Adipose tissue (tissue), 3 donors: Measurements from ENCODE around the gene PAX3. TPM values are rescaled to one million over a fixed set of nuclear protein-coding genes. Genes with fewer than 3 reads are reported as not detected.

ENCODE experiments used
- H3K27ac ChIP-seq: one replicate; pipeline ENCODE4 v1.5.1; 2013; ENCODE audit warnings: low read depth, low read length
- WGBS, 3 donors: extraction: QIAGEN DNeasy Blood & Tissue Kit; methylation state at CpG; one replicate each; pipeline ENCODE4 v1.1.7; 2013; 5-methylcytosine and 5-hydroxymethylcytosine counted together
- polyA plus RNA-seq, 3 donors: library from polyadenylated mRNA; stranded (reverse); fragments of 200-250 nt; gene quantifications; one replicate each; pipeline ENCODE4 v1.2.3, GENCODE V29; 2013
- donor health status: healthy with polysubstance abuse.
- donor health status: Bipolar disorder and iron deficiency.
- donor health status: healthy.

Gene PAX3
- under 1 TPM in 1 of 3 donors, not detected in 2; 0.02 TPM for polyA plus RNA-seq

DNA sequence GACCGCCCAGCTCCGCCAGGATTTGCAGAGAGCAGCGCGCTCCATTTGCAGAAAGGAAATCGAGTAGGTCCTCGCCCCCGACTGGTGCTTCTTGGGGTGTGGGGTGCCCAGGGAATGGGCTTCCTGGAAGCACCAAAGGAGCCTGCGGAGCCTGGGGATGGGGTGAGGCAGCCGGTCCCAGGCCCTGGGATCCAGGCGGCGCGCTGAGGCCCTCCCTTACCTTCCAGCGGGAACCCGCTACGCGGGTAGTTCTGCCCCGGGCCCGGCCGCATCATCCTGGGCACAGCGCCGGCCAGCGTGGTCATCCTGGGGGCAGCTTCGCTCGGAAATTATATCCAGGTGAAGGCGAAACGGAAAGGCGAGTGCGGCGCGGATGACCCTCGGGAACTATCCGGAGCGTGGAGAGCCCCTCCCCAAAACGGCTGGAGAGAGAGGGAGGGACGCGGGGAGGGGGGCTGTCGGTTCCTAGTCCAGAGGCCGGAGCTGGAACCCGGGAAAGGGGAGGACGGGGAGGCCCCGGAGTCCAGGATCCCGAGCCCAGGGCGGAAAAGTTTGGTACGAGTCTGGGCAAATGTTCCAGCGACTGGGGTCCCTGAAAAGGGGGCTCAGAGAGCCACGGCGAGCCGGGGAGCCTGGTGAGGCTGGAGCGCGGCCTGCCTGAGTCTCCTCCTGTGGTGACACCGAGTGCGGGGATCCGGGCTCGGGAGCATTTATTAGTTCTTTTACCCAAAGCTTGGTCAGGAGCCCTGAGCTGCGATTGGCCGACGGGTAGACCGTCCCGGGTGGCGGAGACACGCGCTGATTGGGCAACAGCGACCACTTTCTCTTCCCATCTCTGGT, at the start of gene PAX3:
Gene PAX3 (minus strand): TSS at position 688 of the 840 bp plus-strand sequence. CDS start 383 bp downstream, at position 305.
- H3K27ac ChIP-seq, result no peak within 1 kb of the TSS
- 3 to 5% (median 5%) methylated on average over 63 of the region's 63 CpGs for WGBS, 3 donors

DNA sequence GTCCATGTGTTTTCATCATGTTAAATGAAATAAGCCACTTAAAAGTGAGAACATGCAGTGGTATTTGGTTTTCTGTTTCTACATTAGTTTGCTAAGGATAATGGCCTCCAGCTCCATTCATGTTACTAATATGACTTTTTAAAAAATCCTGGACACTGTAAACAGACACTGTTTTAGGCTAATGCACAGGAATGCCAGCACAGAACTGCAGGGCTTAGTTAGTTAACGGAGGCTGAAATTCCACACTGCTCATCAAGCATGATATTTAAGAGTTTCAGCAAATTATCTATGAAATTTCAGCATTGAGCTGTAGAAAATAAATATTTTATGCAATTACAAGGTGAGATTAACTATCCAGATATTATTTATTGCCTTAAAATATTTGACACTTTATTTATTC, 42.5 kb upstream of the PAX3 start:
- H3K27ac ChIP-seq, result no peak overlapping the region
- 74 to 92% (median 81%) methylated on average over 1 of the region's 1 CpG for WGBS, 3 donors

DNA sequence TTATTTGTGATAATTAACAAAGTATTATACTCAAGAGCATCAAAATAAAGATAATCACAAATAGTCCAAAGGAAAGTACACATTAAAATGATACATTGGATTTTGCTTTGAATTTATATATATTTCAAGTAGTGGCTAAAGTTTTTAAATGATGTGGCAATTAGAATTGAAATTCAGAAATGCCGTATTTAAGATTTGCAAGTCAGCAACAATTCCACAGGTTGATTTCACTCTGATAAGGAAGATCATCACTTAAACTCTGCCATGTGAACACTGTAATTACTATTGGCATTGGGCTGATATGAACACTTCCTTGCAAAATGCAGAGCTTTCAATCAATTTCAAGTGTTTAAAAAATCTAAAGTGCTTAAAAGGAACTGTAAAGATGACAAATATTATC, 39.6 kb upstream of the PAX3 start:
- WGBS, 3 donors, result 80 to 97% (median 90%) methylated on average over 1 of the region's 1 CpG
- no peak overlapping the region for H3K27ac ChIP-seq

DNA sequence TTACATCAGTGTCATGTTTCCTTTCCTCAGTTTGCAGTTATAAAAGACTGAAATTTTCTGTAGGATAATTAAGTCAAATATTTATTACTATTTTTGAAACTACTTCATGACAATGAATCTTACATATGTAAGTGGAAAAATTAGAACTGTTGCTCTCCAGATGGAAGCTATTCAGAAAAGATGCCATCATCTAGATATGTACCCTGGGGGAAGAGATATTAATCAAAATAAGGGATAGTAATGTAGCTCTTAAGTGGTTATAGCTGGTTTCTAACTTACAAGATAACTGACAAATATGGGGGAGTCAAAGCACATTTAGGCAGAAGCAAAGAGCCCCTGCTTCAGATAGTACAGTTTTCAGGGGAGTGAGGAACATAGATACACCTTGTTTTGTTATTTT, 38.1 kb upstream of the PAX3 start:
- H3K27ac ChIP-seq, result no peak overlapping the region

DNA sequence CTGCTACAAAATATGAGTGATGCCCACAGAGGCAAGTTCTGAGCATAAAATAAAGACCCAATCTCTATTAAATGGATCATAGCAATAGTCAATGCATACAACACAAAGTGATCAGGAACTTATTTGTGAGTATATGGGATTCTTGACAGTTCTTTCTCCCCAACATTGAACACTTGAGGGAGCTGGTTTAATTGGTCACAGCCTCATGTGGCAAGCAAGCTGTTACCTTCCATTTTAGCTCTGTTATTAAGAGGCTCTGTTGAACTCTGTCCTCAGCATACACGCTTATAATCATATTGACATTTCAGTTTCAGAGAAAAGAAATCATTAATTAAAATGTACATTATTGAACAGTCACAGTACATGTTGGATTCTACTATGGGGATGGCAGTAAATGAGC, 37.6 kb upstream of the PAX3 start:
- no peak overlapping the region for H3K27ac ChIP-seq
- 38 to 85% (median 79%) methylated on average over 1 of the region's 1 CpG for WGBS, 3 donors

DNA sequence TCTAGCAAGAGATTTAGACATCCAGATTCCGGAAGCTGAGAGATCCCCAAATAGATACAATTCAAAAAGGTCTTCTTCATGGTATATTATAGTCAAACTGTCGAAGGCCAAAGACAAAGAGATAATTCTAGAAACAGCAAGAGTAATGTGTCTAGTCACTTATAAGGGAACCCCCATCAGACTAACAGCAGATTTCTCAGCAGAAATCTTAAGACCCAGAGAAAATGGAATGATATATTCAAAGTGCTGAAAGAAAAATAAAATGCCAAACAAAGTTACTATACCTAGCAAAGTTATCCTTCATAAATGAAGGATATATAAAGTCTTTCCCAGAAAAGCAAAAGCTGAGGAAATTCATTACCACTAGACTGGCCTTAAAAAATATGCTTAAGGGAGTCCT, 36.1 kb upstream of the PAX3 start:
- WGBS, 3 donors, result 87 to 98% (median 97%) methylated on average over 2 of the region's 2 CpGs
- H3K27ac ChIP-seq, result no peak overlapping the region

DNA sequence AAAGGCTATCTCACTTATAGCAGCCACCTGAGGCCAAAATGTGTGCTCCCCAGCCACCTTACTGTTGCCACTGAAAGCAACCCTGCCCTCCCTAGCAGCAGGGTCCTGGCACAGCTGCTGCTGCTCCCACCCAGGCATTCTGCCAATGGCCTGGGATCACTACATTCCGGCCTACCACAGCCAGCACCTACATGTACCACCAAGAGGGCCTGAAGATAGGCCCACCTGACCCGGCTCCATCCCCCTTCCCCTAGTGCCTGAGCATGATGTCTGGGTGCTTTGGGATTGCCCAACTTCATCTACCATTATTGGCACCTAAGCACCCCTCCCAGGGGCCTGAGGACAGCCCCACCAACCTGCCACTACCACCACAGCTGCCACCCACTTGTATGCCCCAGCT, 34.6 kb upstream of the PAX3 start:
- H3K27ac ChIP-seq, result no peak overlapping the region
- 72 to 96% (median 92%) methylated on average over 2 of the region's 2 CpGs for WGBS, 3 donors

DNA sequence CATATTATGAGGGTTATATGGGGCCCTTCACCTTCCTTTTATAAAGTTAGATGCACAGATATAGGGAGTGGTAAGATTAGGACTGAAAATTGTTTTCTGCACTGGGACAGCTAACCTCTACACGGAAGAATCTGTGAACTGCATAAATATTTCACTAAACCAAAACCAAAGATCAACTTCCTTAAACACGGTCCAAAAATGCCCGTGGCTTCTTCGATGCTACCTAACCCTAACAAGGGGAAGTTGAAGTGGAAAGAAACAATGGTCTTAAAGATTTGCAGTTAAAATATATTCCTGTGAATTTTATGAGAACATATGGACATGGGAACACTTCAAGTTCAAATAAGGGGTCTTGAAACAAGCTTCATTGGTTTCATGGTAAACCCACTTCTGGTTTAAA, 33.3 kb upstream of the PAX3 start:
- no peak overlapping the region for H3K27ac ChIP-seq
- 51 to 83% (median 54%) methylated on average over 4 of the region's 4 CpGs for WGBS, 3 donors

DNA sequence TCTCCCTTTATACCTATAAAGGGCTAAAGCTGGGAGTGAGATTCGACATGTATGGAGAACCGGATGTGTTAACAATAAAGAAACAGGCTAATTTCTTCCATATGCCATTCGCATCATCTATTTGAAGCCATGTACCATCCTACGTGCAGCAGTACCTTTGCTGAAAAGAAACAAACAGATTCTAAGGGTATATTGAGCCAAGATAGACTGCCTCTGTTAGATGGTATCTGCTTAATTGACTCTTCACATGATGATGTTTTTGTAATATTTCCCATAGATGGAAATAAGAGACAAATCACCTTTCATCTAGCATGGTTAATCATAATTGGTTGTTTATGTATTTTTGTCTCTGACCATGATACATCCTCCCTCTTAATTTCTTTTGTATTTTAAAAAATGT, 32.1 kb upstream of the PAX3 start:
- no peak overlapping the region for H3K27ac ChIP-seq
- 66 to 90% (median 89%) methylated on average over 4 of the region's 4 CpGs for WGBS, 3 donors

DNA sequence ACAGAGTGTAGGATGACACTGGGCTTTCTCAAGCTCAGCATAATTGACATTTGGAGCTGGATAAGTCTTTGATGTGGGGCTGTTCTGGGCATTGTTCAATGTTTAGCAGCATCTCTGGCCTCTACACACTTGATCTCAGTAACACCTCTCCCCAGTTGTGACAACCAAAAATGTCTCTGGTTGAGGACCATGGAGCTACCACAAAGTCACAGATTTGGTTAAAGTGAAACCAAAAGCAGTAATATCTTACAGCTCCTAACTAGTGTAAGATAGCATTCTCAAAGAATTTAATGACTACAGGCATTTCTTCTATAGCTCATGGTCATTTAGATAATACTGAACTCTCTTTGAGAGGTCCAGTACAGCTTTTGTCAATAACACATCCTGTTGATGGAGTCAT, 23.4 kb upstream of the PAX3 start:
- no peak overlapping the region for H3K27ac ChIP-seq

DNA sequence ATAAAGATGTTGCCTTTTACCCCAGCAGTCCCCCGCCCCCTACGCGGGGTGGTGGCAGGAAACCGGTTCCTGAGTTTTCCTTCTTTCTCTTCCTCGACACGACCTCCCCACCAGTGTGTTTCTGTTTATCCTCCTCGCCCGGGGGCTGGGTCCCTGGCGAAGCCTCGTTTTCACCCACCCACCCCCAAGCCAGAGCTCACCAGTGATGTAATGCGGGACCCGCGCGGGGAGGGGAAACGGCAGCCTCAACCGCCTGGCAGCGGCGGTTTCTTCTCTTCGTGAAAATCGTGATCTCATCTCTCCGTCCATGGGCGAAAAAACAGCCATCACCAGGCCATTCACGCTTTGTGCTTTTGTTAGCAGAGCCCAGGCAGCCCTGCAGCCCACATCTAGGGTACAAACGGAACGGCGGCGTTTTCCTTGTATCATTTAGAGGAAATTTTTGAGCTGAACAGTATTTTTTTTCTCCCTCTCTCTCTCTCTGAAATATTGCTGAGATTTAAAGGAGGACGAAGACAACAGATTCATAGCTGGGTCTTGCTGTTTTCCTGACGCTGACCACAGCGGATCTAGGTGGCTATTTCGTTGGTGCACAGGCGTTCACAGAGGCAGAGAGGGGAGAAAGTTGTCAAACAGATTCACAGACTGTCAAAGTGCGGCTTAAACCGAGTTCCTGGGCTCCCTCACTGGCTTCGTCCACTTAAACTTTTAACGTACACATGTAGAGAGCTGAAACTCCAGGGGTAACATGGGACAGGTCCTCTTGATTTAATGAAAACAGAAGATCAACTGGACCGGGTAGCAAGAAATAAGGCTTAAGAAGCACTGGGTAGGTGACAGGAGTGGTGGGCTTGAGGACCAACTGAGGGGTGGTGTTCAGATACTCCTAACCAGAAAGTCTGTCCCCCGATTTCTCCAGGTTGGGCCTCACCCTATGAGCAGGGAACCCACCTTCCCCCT, 21.9 kb upstream of the PAX3 start:
- 14 to 22% (median 21%) methylated on average over 38 of the region's 38 CpGs for WGBS, 3 donors
- no peak overlapping the region for H3K27ac ChIP-seq

DNA sequence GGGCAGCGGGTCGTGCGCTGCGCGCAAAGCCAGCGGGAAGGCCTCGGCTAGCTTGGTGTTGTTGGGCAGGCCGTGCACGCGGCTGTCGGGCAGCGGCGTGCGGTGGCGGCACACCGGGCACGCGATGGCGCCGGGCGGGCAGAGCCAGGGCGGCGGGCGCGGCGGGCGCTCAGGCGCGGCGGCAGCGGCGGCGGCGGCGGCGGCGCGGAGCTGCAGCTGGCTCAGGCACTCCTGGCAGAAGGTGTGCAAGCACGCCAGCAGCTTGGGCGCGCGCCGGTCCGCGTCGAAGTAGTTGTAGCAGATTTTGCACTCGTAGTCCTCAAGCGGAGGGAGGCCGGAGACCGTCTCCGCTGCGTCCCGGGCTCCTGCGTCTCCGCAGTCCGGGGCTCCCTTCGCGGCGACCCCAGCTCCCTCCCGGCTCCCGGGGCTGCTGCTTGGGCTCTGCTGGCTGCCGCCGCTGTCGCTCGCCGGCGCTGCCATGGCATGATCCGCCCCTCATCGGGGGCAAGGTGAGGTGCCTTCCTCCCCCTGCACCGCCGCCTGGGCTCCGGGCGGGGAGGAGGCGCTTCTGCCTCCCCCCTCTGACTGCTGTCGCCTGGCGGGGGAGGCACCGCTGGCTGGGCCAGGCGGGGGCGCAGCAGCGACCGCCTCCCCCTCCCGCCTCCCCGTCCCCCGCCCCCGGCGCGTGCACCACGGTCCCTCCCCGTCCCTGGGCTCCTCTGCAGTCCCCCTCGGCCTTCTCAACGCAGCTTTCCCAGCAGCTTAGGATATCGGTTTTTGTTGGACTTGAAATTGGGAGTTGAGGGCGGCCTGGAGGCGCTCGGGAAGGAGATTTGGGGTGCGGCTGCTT, 21.0 kb upstream of the PAX3 start:
- H3K27ac ChIP-seq, result no peak overlapping the region
- WGBS, 3 donors, result 1% methylated on average over 35 to 96 of the region's 96 CpGs

DNA sequence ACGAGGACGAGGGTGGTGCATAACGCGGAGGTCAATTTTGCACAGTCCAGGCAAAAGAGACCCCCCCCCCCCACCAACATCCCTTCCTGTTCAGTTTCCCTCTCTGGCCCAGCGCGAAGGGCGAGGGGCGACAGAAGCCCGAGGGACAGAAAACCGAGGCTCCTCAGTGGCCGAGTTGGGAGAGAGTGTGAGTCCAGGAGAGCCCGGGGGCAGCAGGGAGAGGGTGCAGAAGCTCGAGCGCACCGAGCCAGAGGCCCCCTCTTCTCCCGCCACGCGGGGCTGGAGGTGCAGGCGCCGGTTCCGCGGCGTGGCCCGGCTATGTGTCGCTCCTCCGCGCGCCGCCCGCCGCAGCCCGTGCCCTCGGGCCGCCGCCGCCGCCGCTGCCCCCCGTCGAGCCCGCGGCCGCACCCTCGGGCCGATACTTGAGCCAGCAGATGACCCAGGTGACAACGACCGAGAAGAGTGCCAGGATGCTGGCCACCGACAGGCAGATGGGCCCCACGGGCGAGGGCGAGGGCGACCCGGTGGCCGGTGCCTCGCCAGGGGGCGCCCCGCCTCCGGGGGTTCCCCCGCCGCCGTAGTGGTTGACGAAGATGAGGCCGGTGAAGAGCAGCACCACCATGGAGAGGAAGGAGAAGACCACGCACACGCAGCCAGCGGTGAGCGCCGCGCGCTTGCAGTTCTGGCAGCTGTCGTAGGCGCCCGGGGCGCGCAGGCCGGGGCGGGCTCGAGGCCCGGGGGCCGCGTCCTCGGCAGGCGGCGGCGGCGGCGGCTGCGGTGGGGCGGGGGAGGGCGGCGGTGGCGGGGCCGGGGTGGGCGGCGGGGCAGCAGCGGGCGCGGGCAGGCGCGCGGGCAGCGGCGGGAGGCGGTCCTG, 20.2 kb upstream of the PAX3 start:
- 1 to 2% (median 1%) methylated on average over 53 to 103 of the region's 104 CpGs for WGBS, 3 donors
- H3K27ac ChIP-seq, result no peak overlapping the region

DNA sequence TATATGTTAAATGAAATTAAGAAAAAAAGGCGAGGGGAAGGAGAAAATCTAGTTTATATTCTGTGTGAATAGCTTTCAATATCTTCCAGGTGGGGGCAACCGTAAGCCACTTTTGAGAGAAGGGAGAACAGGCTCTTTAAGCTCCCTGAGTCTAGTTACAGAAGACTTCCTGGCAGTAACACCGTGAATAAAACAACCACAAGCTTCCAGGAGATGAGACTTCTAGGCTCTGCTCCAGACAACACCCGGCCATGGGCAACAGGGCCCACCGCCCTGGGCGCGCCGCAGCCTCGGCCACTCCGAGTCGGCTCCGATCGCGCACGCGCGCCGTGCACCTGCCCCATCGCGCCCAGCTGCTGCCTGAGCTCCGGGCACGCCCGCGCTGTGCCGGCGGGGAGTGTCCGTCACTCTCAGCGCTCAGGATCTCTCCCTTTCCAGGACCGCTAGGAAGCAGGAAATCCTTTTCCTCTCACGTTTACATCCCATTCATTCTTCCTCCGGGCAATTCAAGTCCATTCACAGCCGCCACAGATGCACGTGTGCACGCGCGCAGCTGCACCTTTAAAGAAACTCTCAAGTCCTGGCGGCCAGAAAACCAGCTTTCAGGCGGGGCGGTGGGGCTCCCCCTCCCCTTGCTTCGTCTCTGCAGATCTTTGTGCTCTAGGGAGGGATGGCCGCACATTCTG, 19.4 kb upstream of the PAX3 start:
- WGBS, 3 donors, result 0 to 1% (median 1%) methylated on average over 41 of the region's 41 CpGs
- no peak overlapping the region for H3K27ac ChIP-seq

DNA sequence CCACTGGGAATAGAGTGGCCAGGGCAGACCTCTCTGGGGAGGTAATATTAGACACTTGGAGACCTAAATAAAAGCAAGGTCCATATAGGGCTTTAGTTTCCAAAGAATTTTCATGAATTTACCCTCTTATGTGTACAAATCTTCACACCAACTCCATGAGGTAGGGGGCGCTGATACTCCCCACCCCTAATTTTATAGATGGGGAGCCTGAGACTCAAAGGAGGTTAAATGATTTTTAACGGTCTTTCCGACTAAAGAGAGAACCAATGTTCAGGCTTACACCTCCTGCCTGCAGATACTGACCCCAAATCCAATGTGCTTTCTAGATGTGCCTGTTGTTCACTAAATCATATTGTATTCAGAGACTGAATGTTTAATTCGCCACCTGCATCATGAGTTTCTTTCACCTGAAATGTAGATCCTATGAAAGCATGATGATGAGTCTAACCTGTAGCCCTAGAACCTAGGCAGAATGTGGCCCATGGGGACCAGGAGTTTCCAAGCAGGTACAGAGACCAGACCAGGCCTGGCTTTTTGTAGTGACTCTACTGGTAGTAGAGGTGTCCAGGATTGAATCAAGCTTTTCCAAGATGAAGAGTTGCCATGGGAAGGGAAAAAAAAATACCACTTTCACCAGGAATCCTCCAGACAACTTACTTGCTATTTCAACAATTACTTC, 16.8 kb upstream of the PAX3 start:
- whole genome bisulfite sequencing, 3 donors, result 26 to 54% (median 32%) methylated on average over 4 of the region's 4 CpGs
- no peak overlapping the region for H3K27ac ChIP-seq

DNA sequence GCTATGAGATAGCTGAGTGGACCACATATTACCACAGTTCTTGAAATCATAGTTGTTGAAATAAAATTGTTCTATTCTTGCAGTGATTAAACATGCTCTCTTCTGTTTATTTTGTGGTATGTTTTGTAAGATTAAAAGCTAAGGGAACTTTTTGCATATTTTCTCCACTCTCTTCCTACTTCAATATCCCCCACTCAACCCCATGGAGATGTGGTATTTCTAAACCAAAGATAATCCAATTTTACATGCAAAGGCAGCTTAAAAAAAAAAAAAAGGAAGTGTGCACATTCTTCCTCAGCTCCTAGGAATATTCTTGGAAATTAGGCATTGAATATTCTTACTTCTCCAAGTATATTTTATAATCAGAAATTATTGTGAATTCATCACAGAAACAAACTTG, 15.0 kb upstream of the PAX3 start:
- no peak overlapping the region for H3K27ac ChIP-seq
